Astrocyte of the spinal cord (primary cell): ENCODE data around the gene ULBP1.
"Not testable (repeated sequence)": the region's sequence is repeated elsewhere in the genome, so short reads cannot be mapped to it uniquely, and the experiment has no call there.

ENCODE experiments used
- DNase-seq: peaks from one replicate; pipeline ENCODE4 v3.0.0; 2011; ENCODE audit warnings: low read depth, low spot score
- H3K4me3 ChIP-seq: 2 replicates; pipeline ENCODE4 v1.5.1; 2011; ENCODE audit warnings: low read depth, mild to moderate bottlenecking, low read length, moderate library complexity
- CTCF ChIP-seq: IDR thresholded peaks from 2 replicates; pipeline ENCODE4 v1.5.1; 2012; ENCODE audit warnings: low read depth, mild to moderate bottlenecking, low read length, inconsistent platforms
- in situ Hi-C: cut with HindIII; loops from 2 replicates; pipeline ENCODE4 v1.10.0; 2017; ENCODE audit warnings: low sequenced_read_pairs

ULBP1 gene

DNA sequence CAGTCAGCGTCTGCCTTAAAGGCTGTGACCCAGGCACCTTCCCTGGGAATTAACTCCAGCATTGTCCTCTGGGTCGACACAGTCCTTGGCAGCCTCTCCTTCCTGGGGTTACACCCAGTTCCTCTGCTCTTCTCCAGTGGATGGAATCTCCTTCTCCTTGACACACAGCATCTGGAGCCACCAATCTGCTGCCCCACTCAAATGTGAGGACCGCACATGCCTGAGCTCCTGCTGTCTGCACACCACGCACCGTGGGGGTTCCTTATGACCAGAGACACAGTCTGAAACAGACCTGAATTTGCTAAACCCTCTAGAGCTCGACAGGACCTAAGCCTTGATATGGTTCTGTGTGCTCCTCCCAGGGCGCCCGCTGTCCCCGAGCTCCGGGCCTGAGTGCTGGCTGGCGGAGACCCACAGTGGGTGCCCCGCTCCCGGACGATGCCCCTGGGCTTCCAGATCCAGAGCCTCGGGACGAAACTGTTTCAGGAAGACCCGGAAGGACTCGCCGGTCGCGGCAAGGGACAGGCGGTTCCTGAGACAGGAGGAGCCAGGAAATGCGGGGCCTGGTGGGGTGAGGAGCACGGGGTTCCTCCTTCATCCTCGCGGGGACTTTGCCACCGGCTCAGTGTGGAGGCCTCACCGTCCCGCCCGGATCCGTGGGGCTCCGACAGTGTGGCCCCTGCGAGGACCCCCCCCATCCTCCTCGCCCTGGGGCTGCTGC is 38.3 kb upstream of the ULBP1 start:
- no peak for TF ChIP-seq CTCF
- no peak for DNase-seq
- peak overlapping the region; percentile 47 for H3K4me3 ChIP-seq
- in situ Hi-C loops = no loop called here

- H3K4me3 ChIP-seq = peak overlapping the region; percentile 47
- DNase-seq = peak; percentile 73
- in situ Hi-C loops = no loop called here
- TF ChIP-seq CTCF = peak; percentile 97
Observed at GRCh38 chr6:149925974-149926777, 37.6 kb upstream of the ULBP1 start.

GRCh38 chr6:149927025-149927424 is 36.7 kb upstream of the ULBP1 start:
- DNase-seq, H3K4me3 ChIP-seq, in situ Hi-C loops: not testable (repeated sequence)

DNA sequence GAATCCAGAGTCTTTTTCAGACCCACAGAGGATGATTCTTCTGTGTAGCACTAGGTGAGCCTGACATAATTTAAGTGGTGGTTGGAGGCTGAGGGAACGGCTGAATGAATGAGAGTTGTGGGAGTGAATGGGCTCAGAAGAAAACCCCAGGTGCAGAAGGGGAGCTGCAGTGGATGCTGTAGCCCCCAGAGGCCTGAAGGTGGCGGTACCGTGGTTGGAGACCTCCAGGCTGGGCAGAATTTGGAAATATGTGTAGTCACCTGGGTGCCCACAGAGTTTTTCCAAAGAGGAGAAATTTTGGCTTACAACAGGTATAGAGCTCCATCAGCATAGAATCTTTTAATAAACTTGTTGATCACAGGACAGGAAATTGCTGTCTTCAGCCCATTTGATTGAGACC is 34.3 kb upstream of the ULBP1 start:
- DNase-seq = no peak
- in situ Hi-C loops = no loop called here
- H3K4me3 ChIP-seq = no peak overlapping the region
- TF ChIP-seq CTCF = peak; percentile 69

- no peak overlapping the region for H3K4me3 ChIP-seq
- in situ Hi-C loops = no loop called here
- DNase-seq = no peak
- TF ChIP-seq CTCF = no peak
Observed at GRCh38 chr6:149931501-149931900, 32.2 kb upstream of the ULBP1 start.

DNA sequence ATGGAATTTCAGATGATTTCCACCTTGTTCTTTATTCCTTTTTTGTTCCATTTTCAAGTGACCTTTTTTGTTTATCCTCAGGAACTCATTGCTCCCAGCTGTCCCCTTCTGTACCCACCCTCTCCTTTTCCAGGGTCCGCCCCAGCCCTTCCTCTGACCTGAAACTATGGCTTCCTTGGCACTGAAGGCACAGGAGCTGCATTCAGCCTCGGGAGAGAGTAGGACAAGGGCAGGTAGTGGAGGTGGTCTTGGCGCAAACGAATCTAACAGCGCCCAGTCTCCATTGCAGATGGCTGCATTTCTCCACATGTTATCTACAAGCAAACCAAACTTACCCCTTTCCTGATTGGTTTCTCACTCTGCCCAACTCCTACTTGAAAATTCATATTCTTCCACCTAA is 30.7 kb upstream of the ULBP1 start:
- no peak overlapping the region for H3K4me3 ChIP-seq
- no peak for DNase-seq
- no peak for TF ChIP-seq CTCF
- in situ Hi-C loops = no loop called here

DNA sequence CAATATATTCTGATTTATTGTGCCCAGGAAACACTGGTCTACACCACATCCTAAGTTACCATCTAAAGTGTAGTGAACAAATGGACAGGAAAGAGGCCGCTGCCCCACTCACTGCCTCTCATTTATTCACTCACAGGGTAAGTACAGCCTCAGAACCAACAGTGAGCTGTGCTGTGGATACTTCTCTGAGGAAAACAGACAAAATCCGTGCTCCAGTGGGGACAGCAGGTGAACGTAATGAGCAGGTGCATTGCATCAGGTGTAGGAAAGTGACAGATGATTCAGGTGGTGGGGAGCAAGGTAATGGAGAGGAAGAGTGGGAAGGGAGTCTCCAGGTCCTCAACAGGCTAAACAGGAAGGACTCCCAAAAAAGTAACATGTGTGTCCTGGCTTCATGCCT is 30.3 kb upstream of the ULBP1 start:
- no peak for TF ChIP-seq CTCF
- no peak overlapping the region for H3K4me3 ChIP-seq
- no peak for DNase-seq
- in situ Hi-C loops = no loop called here
